Right lung (tissue), 10 donors: ENCODE results near the gene MMEL1. TPM values are rescaled to one million over a fixed set of nuclear protein-coding genes. Genes with fewer than 3 reads are reported as not detected.
"Not testable (repeated sequence)": the region's sequence is repeated elsewhere in the genome, so short reads cannot be mapped to it uniquely, and the experiment has no call there.

Experiments used
- DNase-seq, 2 donors: peaks; one replicate each; pipeline ENCODE4 v3.0.0-alpha.2; 2013
- long read RNA-seq, 8 donors: transcript quantifications; one replicate each; lab custom pipeline, GENCODE V29; 2026
- polyA plus RNA-seq, 5 donors: library from polyadenylated mRNA; unstranded; fragments of 120-200 nt; gene quantifications; one replicate each; pipeline versions ENCODE4 v1.2.1 to v1.2.3, GENCODE V29; 2013; ENCODE audit warnings: inconsistent platforms in 1 of 5, low replicate concordance in 1 of 5; ENCODE audit not compliant: insufficient read length in 5 of 5, insufficient read depth in 1 of 5

The MMEL1 gene
- 1 to 10 TPM; 2.6 to 6.5 (median 3.9) TPM for polyA plus RNA-seq
- long read RNA-seq, donor 1, result 0 reads
- long read RNA-seq, donor 2, result 0 reads
- long read RNA-seq, donor 3, result 0 reads
- long read RNA-seq, donor 4, result 0 reads
- long read RNA-seq, donor 5, partial matches to known transcripts, result 0 of 5 reads
- long read RNA-seq, donor 5, other reads (novel, unspliced or antisense), result 5 of 5 reads
- long read RNA-seq, donor 6, result 0 reads
- long read RNA-seq, donor 7, result 0 reads
- long read RNA-seq, donor 8, result 0 reads

- DNase-seq, result no peak
These were observed at the start of gene MMEL1 for GRCh38 chr1:2632561-2633361. Gene MMEL1 (minus strand): TSS chr1:2633016. CDS start chr1:2629484, 3,532 bp downstream.

DNA sequence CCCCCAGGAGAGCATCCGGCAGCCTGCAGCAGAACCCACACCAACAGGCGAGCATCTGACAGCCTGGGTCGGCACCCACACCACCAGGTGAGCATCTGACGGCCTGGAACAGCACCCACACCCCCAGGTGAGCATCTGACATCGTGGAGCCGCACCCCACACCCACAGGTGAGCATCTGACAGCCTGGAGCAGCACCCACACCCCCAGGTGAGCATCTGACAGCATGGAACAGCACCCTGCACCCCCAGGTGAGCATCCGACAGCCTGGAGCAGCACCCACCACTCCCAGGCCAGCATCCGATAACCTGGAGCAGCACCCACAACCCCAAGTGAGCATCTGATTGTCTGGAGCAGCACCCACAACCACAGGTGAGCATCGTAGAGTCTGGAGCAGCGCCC, 43.9 kb upstream of the MMEL1 start:
- DNase-seq, result not testable (repeated sequence)

GRCh38 chr1:2671656-2672055, 38.8 kb upstream of the MMEL1 start:
- DNase-seq, result not testable (repeated sequence)

- DNase-seq, result not testable (repeated sequence)
These were observed 27.0 kb upstream of the MMEL1 start for GRCh38 chr1:2659806-2660205.

GRCh38 chr1:2657909-2658308, 25.1 kb upstream of the MMEL1 start:
- not testable (repeated sequence) for DNase-seq

DNA sequence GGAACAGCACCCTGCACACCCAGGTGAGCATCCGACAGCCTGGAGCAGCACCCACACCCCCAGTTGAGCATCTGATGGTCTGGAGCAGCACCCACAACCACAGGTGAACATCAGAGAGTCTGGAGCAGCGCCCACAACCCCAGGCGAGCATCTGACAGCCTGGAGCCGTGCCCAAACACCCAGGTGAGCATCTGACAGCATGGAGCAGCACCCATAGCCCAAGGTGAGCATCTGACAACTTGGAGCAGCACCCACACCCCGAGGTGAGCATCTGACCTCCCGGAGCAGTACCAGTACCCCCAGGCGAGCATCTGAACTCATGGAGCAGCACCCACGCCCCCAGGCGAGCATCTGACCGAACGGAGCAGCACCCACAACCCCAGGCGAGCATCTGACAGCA, 24.3 kb upstream of the MMEL1 start:
- DNase-seq, result not testable (repeated sequence)

DNA sequence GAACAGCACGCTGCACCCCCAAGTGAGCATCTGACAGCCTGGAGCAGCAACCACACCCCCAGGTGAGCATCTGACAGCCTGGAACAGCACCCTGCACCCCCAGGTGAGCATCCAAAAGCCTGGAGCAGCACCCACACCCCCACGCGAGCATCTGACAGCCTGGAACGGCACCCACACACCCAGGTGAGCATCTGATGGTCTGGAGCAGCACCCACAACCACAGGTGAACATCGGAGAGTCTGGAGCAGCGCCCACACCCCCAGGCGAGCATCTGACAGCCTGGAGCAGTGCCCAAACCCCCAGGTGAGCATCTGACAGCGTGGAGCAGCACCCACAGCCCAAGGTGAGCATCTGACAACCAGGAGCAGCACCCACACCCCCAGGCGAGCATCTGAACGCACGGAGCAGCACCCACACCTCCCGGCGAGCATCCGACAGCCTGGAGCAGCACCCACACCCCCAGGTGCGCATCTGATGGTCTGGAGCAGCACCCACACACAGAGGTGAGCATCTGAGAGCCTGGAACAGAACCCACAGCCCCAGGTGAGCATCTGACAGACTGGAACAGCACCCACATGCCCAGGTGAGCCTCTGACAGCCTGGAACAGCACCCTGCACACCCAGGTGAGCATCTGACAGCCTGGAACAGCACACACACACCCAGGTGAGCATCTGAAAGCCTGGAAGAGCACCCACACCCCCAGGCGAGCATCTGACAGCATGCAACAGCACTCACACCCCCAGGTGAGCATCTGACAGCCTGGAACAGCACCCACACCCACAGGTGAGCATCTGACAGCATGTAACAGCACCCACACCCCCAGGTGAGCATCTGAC, 23.0 kb upstream of the MMEL1 start:
- not testable (repeated sequence) for DNase-seq

DNA sequence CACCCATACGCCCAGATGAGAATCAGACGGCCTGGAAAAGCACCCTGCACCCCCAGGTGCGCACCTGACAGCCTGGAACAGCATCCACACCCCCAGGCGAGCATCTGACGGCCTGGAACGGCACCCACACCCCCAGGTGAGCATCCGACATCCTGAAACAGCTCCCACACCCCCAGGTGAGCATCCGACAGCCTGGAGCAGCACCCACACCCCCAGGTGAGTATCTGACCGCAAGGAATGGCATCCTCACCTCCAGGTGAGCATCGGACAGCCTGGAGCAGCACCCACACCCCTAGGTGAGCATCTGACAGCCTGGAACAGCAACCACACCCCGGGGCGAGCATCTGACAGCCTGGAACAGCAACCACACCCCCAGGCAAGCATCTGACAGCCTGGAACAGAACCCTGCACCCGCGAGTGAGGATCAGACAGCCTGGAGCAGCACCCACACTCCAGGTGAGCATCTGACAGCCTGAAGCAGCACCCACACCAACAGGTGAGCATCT, 21.7 kb upstream of the MMEL1 start:
- DNase-seq, result not testable (repeated sequence)

DNA sequence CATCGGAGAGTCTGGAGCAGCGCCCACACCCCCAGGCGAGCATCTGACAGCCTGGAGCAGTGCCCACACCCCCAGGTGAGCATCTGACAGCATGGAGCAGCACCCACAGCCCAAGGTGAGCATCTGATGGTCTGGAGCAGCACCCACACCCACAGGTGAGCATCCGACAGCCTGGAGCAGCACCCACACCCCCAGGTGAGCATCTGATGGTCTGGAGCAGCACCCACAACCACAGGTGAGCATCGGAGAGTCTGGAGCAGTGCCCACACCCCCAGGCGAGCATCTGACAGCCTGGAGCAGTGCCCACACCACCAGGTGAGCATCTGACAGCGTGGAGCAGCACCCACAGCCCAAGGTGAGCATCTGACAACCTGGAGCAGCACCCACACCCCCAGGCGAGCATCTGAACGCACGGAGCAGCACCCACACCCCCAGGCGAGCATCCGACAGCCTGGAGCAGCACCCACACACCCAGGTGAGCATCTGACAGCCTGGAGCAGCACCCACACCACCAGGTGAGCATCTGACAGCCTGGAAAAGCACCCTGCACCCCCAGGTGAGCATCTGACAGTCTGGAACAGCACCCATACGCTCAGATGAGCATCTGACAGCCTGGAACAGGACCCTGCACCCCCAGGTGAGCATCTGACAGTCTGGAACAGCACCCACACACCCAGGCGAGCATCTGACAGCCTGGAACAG, 21.1 kb upstream of the MMEL1 start:
- not testable (repeated sequence) for DNase-seq

DNA sequence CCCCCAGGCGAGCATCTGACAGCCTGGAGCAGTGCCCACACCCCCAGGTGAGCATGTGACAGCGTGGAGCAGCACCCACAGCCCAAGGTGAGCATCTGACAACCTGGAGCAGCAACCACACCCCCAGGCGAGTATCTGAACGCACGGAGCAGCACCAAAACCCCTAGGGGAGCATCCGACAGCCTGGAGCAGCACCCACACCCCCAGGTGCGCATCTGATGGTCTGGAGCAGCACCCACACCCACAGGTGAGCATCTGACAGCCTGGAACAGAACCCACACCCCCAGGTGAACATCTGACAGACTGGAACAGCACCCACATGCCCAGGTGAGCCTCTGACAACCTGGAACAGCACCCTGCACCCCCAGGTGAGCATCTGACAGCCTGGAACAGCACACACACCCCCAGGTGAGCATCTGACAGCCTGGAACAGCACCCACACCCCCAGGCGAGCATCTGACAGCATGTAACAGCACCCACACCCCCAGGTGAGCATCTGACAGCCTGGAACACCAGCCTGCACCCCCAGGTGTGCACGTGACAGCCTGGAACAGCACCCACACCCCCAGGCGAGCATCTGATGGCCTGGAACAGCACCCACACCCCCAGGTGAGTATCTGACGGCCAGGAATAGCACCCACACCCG, 20.2 kb upstream of the MMEL1 start:
- not testable (repeated sequence) for DNase-seq

- not testable (repeated sequence) for DNase-seq
These were observed 19.5 kb upstream of the MMEL1 start for GRCh38 chr1:2652152-2652925.

DNA sequence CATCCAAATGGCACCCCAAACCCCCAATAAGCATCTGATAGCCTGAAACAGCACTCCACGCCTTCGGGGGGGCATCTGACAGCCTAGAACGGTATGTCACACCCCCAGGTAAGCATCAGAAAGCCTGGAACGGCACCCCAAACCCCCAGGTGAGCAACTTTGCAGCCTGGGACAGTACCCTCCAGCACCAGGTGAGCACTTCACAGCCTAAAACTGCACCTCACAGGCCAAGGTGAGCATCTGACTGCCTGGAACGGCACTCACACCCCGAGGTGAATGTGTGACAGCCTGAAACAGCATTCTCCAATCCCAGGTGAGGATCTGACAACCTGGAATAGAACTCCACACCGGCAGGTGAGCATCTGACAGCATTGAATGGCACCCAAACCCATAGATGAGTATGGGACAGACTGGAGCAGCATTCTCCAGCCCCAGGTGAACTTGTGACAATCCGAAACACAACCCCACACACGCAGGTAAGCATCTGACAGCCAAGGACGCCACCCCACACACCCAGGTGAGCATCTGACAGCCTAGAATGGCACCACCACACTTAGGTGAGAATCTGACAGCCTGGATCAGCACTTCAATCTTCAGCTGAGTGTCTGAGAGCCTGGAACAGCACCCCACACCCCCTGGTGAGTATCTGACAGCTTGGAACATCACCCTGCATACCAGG, 18.3 kb upstream of the MMEL1 start:
- no peak for DNase-seq

DNA sequence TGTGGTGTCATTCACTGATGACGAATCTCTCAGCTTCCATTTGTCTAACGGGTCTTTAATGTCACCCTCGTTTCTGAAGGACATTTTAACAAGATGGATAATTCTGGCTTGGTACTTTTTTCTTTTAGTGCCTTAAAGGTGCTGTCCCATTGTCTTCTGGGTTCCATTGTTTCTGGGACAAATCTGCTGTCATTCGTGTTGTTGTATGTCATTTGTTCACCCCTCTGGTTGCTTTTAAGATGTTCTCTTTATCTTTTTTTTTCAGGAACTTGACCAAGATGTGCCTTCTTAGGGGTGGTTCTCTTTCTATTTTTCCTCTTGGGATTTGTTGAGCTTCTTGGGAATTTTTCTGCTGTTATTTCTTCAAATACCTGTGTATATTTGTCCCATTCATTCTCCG, 14.0 kb upstream of the MMEL1 start:
- no peak for DNase-seq

GRCh38 chr1:2645776-2646175, 13.0 kb upstream of the MMEL1 start:
- DNase-seq, result no peak

DNA sequence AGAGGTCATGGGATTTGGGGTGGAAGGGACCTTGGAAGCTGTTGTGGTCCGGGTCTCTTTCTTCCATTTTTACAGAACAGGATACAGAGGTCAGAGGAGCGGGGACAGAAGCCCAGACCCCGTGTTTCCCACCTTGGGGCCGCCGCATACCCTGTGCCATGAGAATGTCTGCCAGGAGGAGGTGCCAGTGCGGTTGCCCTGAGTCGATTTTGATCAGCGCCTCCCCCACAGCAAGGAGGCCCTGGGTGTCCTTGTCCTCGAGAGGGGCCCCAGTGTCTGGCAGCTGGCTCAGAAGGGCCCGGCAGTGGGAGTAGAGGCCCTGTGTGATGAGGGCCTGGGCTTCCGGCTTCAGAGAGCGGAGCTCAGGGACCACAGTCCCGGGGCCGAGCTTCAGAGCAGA, 12.3 kb upstream of the MMEL1 start:
- DNase-seq, result no peak

DNA sequence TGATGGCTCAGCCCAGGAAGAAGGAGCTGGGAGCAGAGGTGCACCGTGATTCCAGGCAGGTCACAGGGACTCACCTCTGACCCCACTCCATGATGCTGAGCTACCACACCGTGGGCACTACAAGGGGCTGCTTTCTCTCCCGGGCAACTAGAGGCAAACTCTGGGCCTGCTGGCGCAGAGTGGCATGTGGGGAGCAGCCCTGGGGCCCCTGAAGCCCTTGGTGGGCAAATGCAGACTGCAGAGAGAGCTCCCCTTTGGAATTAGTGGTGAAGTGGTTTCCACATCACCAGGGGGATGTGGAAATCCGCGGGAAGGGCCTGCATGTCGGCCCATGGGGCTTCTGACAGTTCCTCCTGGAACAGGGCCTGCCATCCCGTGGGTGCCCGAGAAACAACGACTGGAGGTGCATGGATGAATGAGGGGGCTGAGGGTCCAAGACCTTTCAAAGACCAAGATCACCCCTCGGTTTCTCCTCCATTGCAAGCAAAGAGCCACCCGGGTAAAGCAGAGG, 11.8 kb upstream of the MMEL1 start:
- no peak for DNase-seq

DNA sequence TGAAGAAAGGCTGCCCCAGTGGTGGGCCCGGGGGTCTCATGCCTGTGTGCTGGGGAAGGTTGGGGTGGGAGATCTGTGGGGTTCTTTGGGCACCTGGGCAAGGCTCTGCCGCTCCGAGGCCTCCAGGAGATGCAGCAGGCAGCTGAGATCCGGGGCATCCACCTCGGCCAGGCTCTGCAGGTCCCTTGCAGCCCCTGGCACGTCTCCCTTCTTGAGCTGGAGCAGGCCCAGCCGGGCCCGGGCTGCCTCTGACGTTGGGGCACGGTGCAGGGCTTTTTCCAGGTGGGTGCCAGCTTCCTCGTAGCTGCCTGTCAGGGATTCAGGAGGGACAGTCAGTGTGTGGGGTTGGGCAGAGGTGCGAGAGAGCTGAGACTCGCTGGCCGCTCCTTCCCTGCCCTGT, 11.4 kb upstream of the MMEL1 start:
- DNase-seq, result no peak

GRCh38 chr1:2643414-2644077, 10.7 kb upstream of the MMEL1 start:
- DNase-seq, result no peak
